ENCODE measurements around the gene HYOU1.
"Not testable (repeated sequence)": the region's sequence is repeated elsewhere in the genome, so short reads cannot be mapped to it uniquely, and the experiment has no call there.

HYOU1 gene

GRCh38 chr11:119061256-119061655 lies 4.3 kb upstream of the HYOU1 start:
- no peak overlapping the region for H3K4me3 ChIP-seq (ENCODE audit: low read depth, low read length)
- TF ChIP-seq CTCF (IDR thresholded peaks at IDR 0.05; ENCODE audit: borderline replicate concordance, insufficient read depth, low read depth, low read length): no peak

GRCh38 chr11:119059128-119059527 lies 2.1 kb upstream of the HYOU1 start:
- not testable (repeated sequence) for H3K4me3 ChIP-seq (ENCODE audit: low read depth, low read length)

GRCh38 chr11:119056421-119056999 lies 495 bp downstream of the HYOU1 start:
- no peak for TF ChIP-seq CTCF (IDR thresholded peaks at IDR 0.05; ENCODE audit: borderline replicate concordance, insufficient read depth, low read depth, low read length)
- H3K4me3 ChIP-seq (ENCODE audit: low read depth, low read length): peak overlapping the region; percentile 91

- peak overlapping the region; percentile 91 for H3K4me3 ChIP-seq (ENCODE audit: low read depth, low read length)
- peak; percentile 7; the same call in 1 of the 2 replicates for TF ChIP-seq CTCF (IDR thresholded peaks at IDR 0.05; ENCODE audit: borderline replicate concordance, insufficient read depth, low read depth, low read length)
Observed at GRCh38 chr11:119055901-119056300, 1.1 kb downstream of the HYOU1 start.

GRCh38 chr11:119054418-119054817 lies 2.6 kb downstream of the HYOU1 start:
- no peak overlapping the region for H3K4me3 ChIP-seq (ENCODE audit: low read depth, low read length)
- no peak for TF ChIP-seq CTCF (IDR thresholded peaks at IDR 0.05; ENCODE audit: borderline replicate concordance, insufficient read depth, low read depth, low read length)

- TF ChIP-seq CTCF (IDR thresholded peaks at IDR 0.05; ENCODE audit: borderline replicate concordance, insufficient read depth, low read depth, low read length): no peak
- no peak overlapping the region for H3K4me3 ChIP-seq (ENCODE audit: low read depth, low read length)
Observed at GRCh38 chr11:119052163-119052814, 4.7 kb downstream of the HYOU1 start.

- H3K4me3 ChIP-seq (ENCODE audit: low read depth, low read length): peak overlapping the region; percentile 41
- no peak for TF ChIP-seq CTCF (IDR thresholded peaks at IDR 0.05; ENCODE audit: borderline replicate concordance, insufficient read depth, low read depth, low read length)
Observed at GRCh38 chr11:119051440-119052162, 5.4 kb downstream of the HYOU1 start.
